GM12892 (cell line): ENCODE results near the gene FBLN1.
"Not testable (repeated sequence)": the region's sequence is repeated elsewhere in the genome, so short reads cannot be mapped to it uniquely, and the experiment has no call there.

Experiments used
- DNase-seq: peaks from one replicate; pipeline ENCODE4 v3.0.0; 2011; ENCODE audit not compliant: insufficient read length
- FAIRE-seq: peaks from 2 replicates; lab custom pipeline; 2011; peaks lifted over from hg19 to GRCh38; lab: Jason Lieb, UNC
- POLR2A ChIP-seq: IDR thresholded peaks from 2 replicates; pipeline ENCODE4 v1.6.1; 2011; ENCODE audit warnings: low read depth, low read length, control low read depth
- POLR2AphosphoS5 ChIP-seq: IDR thresholded peaks from 2 replicates; pipeline ENCODE4 v1.6.1; 2011; ENCODE audit warnings: low read depth, low read length, control low read depth
- TAF1 ChIP-seq: IDR thresholded peaks from 2 replicates; pipeline ENCODE4 v1.6.1; 2011; ENCODE audit warnings: low read depth, mild to moderate bottlenecking, control low read depth, low read length, borderline replicate concordance

Gene FBLN1

GRCh38 chr22:45548991-45549761 is 46.5 kb downstream of the FBLN1 start:
- TF ChIP-seq POLR2AphosphoS5 (no peak), POLR2A (no peak), TAF1 (no peak)
- FAIRE-seq (no peak), DNase-seq (no peak)

DNA sequence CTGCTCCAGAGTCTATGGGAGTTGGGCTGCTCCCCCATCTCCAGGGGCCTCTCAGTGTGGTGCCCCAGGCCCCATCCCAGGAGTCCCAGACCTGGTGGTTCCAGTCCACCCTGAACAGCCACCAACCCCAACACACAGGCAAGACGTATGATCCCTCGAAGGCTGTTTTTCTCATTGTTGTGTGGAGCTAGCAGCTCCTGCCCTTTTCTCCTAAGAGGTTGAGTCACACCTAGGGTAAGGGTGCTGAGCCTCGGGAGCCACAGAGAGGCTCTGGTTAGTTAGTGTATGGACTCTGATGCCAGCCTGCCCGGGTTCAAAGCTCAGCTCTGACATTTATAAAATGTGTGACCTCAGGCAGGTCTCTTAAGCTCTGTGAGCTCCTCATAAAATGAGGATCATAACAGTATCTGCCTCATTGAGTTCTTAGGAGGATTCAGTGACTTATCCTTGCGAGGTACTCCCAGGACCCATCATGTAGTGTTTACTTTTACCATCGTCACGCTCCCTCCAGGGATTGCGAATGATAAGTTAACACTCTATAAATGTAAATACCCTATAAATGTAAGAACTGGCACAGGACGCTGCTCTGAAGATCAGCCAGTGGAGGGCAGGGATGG is 47.2 kb downstream of the FBLN1 start:
- no peak for TF ChIP-seq TAF1
- no peak for TF ChIP-seq POLR2A
- TF ChIP-seq POLR2AphosphoS5, result no peak
- FAIRE-seq (no peak), DNase-seq (no peak)

DNA sequence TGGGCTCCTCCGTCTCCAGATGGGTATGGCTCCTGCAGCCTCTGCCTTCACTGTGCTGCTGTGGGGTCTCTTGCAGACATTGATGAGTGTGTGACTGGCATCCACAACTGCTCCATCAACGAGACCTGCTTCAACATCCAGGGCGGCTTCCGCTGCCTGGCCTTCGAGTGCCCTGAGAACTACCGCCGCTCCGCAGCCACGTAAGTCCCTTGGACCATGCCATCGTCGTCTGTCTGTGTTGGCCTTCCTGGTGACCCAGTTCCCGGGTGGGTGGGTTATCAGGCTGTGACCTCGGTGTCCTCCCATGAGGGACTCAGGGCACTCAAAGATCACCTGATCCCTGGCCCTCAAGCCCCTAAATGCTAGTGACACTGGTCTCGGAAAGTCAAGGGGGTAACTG is 47.7 kb downstream of the FBLN1 start:
- FAIRE-seq, result no peak
- DNase-seq, result no peak
- no peak for TF ChIP-seq TAF1

GRCh38 chr22:45550891-45551290 is 48.2 kb downstream of the FBLN1 start:
- DNase-seq (no peak), FAIRE-seq (no peak)
- TF ChIP-seq POLR2AphosphoS5, result no peak
- no peak for TF ChIP-seq POLR2A
- TF ChIP-seq TAF1, result no peak

- TF ChIP-seq TAF1 (no peak), POLR2AphosphoS5 (no peak), POLR2A (no peak)
These were observed 48.8 kb downstream of the FBLN1 start for GRCh38 chr22:45551310-45552016.

GRCh38 chr22:45552017-45552411 is 49.3 kb downstream of the FBLN1 start:
- DNase-seq, result no peak
- no peak for FAIRE-seq
- no peak for TF ChIP-seq TAF1
- no peak for TF ChIP-seq POLR2A
- TF ChIP-seq POLR2AphosphoS5, result no peak

More at GRCh38 chr22:45551310-45552016, 48.8 kb downstream of the FBLN1 start:
- DNase-seq (no peak), FAIRE-seq (no peak)

DNA sequence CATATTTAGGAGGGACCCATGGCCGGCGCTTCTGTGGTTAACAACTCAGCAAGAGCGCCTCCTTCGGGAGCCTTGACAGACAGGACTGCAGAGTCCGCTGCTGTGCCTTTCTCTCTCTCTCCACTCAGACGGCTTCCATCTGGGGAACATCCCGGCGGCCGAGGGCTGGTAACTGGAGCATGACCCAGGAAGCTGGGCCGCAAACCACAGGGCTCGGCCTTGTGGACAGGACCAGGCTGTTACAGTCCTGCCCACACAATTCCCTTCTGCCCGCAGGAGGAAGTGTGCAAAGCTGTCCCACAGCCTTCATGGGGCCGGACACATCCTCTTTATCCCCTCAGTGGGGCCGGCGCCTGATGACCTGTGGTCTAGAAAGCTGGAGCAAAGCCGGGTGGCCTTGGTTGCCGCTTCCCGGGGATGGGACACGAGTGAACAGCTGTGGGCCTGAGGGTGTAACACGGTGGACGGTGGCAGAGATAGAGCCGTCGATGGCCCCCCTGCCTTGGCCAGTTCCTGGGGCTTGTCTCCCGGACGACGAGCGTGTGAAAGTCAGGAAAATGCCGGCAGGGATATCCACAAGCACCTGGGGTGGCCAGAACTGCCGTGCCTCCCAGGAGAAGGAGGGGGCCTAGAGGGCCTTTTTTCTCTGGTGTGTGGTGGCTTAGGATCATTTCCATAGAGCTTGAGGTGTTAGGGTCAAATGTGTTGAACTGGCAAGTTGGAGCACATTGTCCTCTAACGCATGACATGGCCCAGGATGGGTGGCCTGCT is 50.1 kb downstream of the FBLN1 start:
- FAIRE-seq, result no peak
- TF ChIP-seq TAF1 (no peak), POLR2A (no peak), POLR2AphosphoS5 (no peak)
- DNase-seq, result no peak

DNA sequence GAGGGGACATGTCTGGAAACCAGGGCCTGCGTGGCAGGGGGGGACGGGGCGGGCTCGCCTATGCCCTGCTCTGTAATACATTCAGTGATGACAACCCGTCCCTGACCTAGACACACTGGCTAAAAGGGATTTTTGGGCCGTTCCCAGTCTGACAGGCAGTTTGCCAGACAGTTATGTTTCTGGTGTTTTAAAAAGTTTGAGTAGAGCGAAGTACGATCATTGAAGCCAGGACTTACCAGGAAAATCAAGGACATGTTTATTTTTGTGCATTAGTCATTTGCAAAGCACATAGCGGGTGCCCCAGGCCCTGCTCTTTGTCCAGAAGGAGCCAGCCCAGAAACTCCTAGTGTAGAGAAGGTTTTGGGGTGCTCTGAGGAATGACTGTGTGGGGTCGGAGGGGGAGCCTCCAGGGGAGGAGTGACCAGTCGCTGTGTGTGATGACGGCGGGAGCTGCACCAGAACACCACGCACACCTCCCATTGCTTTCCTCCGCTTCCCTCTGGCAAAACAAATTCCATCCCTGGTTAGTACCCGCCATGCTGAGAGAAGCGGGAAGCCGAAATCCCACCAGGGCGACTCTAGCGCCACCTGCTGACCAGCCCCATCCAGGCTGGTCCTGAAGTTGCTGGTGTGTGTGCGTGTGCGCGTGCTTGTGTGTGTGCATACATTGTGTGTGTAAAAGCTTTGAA is 50.8 kb downstream of the FBLN1 start:
- DNase-seq (peak; percentile 65), FAIRE-seq (peak; percentile 58)
- TF ChIP-seq TAF1 (no peak), POLR2AphosphoS5 (no peak), POLR2A (no peak)

DNA sequence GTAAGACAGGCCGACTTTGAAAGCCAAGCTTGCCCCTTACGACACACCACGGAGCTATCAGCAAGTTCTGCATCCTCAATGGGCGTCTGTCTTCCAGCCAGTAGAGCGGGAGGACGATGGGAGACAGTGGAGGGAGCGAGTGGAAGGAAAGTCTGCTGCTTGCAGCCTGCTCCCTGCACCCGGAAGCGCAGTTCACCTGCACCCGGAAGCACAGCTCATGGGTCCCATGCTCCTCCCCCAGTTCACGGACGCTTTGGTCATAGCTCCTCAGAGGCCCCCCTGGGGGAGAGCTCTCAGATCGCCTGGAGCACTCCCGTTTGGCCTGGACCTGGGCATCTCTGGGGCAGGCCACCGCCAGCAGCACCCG is 51.3 kb downstream of the FBLN1 start:
- TF ChIP-seq POLR2AphosphoS5 (no peak), TAF1 (no peak), POLR2A (no peak)
- no peak for FAIRE-seq
- DNase-seq, result no peak

DNA sequence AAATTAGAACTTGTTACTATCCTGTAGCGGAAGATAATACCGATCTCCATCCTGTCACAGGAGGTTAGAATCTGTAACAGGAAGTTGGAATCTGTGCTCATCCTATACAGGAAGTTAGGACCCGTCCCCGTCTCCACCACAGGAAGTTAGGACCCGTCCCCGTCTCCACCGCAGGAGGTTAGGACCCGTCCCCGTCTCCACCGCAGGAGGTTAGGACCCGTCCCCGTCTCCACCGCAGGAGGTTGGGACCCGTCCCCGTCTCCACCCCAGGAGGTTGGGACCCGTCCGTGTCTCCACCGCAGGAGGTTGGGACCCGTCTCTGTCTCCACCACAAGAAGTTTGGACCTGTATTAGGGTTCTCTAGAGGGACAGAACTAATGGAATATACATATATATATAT is 52.2 kb downstream of the FBLN1 start:
- FAIRE-seq, result no peak
- no peak for DNase-seq
- TF ChIP-seq POLR2AphosphoS5 (no peak), TAF1 (no peak), POLR2A (no peak)

GRCh38 chr22:45557926-45558325 is 55.2 kb downstream of the FBLN1 start:
- FAIRE-seq, DNase-seq: not testable (repeated sequence)

DNA sequence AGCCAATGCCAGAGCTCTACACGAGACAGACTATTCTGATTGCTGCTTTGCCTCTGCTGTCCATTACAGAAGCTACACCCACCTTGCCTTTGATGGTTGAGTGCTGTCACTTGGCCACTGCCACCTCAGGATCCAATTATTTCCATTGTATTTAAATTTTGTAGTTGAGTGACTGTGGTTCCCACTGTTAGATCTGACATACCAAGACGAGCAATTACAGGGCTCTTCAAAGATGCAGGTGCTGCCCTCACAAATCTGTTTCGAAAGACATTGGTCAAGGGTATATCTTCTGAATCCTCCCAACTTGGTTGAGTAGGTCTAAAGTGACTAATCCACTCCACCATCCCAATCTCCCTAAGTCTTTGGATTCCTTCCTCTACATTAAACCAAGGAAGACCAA is 57.4 kb downstream of the FBLN1 start:
- not testable (repeated sequence) for FAIRE-seq

DNA sequence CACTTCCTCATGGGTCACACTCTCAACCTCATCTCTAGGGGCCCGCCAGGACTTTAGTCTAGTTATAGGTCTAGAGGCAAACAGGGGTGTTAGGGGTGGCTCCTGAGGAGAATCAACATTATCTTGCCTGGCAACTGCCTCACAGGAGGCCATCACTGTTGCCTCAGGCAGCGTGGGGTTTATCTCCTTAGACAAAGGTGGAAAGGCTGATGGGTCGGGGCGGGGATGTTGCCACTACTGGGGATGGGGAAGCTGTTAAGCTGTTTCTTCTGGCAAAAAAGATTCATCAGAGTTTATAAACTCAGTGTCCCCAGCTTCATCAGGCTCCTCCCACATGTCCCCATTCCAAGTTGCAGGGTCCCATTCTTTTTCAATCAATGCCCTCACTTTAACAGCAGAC is 58.1 kb downstream of the FBLN1 start:
- not testable (repeated sequence) for DNase-seq, FAIRE-seq

More for the DNA sequence above, 57.4 kb downstream of the FBLN1 start:
- DNase-seq, result not testable (repeated sequence)
